ENCODE results near the gene EXD3.

The EXD3 gene

DNA sequence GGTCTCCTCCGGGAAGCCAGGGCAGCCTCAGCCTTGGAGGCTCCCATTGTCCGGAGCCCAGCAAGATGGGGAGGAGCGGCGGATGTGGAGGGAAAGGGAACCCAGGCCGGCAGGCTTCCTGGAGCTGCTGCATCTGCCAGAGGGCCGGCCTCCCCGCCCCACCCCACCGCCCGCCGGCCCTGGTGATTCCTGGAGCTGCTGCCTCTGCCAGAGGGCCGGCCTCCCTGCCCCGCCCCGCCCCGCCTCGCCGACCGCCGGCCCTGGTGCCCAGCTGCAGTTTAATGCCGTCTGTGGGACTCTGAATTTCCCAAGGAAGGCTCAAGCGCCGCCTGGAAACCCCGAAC is 31.6 kb downstream of the EXD3 start:
- Histone ChIP-seq H3K4me1 (ENCODE audit: low read length) (no peaks in the 10 kb centered on the region), H3K79me2 (ENCODE audit: low read length) (no peaks in the 10 kb centered on the region), H3K4me3 (ENCODE audit: low read length) (no peak overlapping the region), H2AFZ (ENCODE audit: low read length) (no peak overlapping the region), H3K4me2 (ENCODE audit: low read depth, low read length) (no peak overlapping the region), H3K27me3 (replicated peaks; ENCODE audit: insufficient read depth, low read length) (no peaks in the 10 kb centered on the region), H3K9me3 (replicated peaks; ENCODE audit: insufficient read depth, low read length) (no peaks in the 10 kb centered on the region), H4K20me1 (ENCODE audit: insufficient read depth, low read length) (no peaks in the 10 kb centered on the region), H3F3A (ENCODE audit: insufficient read depth, low read length) (no peaks in the 10 kb centered on the region), H3K9ac (ENCODE audit: low read length) (no peak overlapping the region), H3K36me3 (replicated peaks; ENCODE audit: insufficient read depth, low read length) (no peaks in the 10 kb centered on the region), H3K27ac (ENCODE audit: low read length) (no peak overlapping the region), H3K9me2 (replicated peaks; ENCODE audit: insufficient read depth, low read length) (no peaks in the 10 kb centered on the region)
- TF ChIP-seq EZH2phosphoT487 (IDR thresholded peaks at IDR 0.05; ENCODE audit: low read length) = no peak
- TF ChIP-seq EZH2 (optimal IDR thresholded peaks at IDR 0.05; ENCODE audit: low read depth, low read length) = no peak
- TF ChIP-seq, protein P1, sequence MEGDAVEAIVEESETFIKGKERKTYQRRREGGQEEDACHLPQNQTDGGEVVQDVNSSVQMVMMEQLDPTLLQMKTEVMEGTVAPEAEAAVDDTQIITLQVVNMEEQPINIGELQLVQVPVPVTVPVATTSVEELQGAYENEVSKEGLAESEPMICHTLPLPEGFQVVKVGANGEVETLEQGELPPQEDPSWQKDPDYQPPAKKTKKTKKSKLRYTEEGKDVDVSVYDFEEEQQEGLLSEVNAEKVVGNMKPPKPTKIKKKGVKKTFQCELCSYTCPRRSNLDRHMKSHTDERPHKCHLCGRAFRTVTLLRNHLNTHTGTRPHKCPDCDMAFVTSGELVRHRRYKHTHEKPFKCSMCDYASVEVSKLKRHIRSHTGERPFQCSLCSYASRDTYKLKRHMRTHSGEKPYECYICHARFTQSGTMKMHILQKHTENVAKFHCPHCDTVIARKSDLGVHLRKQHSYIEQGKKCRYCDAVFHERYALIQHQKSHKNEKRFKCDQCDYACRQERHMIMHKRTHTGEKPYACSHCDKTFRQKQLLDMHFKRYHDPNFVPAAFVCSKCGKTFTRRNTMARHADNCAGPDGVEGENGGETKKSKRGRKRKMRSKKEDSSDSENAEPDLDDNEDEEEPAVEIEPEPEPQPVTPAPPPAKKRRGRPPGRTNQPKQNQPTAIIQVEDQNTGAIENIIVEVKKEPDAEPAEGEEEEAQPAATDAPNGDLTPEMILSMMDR (IDR thresholded peaks at IDR 0.05; ENCODE audit: low read length) = no peak
- DNase-seq = no peak

DNA sequence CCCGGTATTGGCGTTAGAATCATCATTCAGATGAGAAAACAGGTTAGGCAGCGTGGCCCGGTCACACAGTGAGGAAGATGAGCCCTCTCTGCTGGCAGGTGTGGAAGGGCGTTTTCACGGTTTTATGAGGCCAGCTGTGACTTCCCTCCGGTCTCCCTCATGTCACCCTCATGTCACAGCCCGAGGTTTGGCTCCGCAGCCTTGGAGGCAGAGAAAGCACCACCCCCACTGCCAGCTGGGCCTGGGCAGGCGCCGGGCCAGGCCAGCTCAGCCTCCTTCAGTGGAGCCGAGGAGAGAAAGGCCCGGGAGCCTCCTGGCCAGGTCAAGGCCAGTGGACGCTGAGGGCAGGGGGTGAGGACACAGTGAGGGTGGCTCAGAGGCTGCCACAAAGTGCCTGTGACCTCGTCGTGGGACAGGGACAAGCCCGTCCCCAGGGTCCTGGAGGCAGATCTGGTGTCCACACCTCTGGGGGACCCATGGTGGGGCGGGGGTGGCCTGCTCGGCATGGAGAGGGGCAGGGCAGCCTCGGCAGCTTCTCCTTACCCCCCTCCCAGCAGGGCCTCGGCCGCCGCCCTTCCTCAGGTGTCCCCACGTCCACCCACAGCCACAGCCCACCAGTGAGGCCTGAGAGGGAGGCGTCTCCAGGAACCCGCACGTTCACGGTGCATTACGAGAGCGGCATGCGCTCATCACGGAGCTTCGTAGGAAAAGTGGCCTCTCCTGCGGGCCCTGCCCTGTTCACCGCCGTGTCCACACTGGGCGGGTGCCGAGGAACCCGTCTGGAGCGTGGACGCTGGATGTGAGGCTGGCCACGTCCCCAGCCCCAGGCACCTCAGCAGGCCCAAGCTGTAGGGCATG is 32.2 kb downstream of the EXD3 start:
- H3K27ac ChIP-seq (ENCODE audit: low read length) = no peak overlapping the region

DNA sequence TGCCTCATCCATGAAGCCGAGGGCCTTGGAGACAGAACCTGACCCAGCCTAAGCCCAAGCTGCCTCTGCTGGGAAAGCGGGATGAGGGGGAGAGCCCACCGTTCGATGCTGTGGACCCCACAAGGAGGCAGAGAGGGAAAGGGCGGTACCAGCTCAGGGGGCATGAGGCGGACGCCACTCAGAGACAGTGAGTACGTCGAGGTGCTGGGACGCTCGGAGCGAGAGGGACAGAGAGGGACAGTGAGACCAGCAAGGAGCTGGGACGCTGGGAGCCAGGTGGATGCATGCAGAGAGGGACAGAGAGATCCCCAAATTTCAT is 33.6 kb downstream of the EXD3 start:
- no peak overlapping the region for H3K27ac ChIP-seq (ENCODE audit: low read length)
- H3K79me2 ChIP-seq (ENCODE audit: low read length) = no peaks in the 10 kb centered on the region
- no peaks in the 10 kb centered on the region for H3K36me3 ChIP-seq (replicated peaks; ENCODE audit: insufficient read depth, low read length)
- no peaks in the 10 kb centered on the region for H3K4me1 ChIP-seq (ENCODE audit: low read length)
- no peaks in the 10 kb centered on the region for H3K9me2 ChIP-seq (replicated peaks; ENCODE audit: insufficient read depth, low read length)
- H3F3A ChIP-seq (ENCODE audit: insufficient read depth, low read length) = no peaks in the 10 kb centered on the region
- TF ChIP-seq, protein P1 (IDR thresholded peaks at IDR 0.05; ENCODE audit: low read length) = no peak
- no peak for TF ChIP-seq EZH2 (optimal IDR thresholded peaks at IDR 0.05; ENCODE audit: low read depth, low read length)
- no peak overlapping the region for H2AFZ ChIP-seq (ENCODE audit: low read length)
- no peaks in the 10 kb centered on the region for H3K27me3 ChIP-seq (replicated peaks; ENCODE audit: insufficient read depth, low read length)
- H4K20me1 ChIP-seq (ENCODE audit: insufficient read depth, low read length) = no peaks in the 10 kb centered on the region
- DNase-seq = no peak
- no peak overlapping the region for H3K4me2 ChIP-seq (ENCODE audit: low read depth, low read length)
- H3K9me3 ChIP-seq (replicated peaks; ENCODE audit: insufficient read depth, low read length) = no peaks in the 10 kb centered on the region
- no peak overlapping the region for H3K9ac ChIP-seq (ENCODE audit: low read length)
- H3K4me3 ChIP-seq (ENCODE audit: low read length) = no peak overlapping the region

More for the DNA sequence above, 32.2 kb downstream of the EXD3 start:
- no peaks in the 10 kb centered on the region for H3K79me2 ChIP-seq (ENCODE audit: low read length)
- no peaks in the 10 kb centered on the region for H3K4me1 ChIP-seq (ENCODE audit: low read length)
- H3K27me3 ChIP-seq (replicated peaks; ENCODE audit: insufficient read depth, low read length) = no peaks in the 10 kb centered on the region
- H3K4me3 ChIP-seq (ENCODE audit: low read length) = no peak overlapping the region
- H3K9me2 ChIP-seq (replicated peaks; ENCODE audit: insufficient read depth, low read length) = no peaks in the 10 kb centered on the region
- no peak overlapping the region for H3K9ac ChIP-seq (ENCODE audit: low read length)
- TF ChIP-seq EZH2 (optimal IDR thresholded peaks at IDR 0.05; ENCODE audit: low read depth, low read length) (no peak), EZH2phosphoT487 (IDR thresholded peaks at IDR 0.05; ENCODE audit: low read length) (no peak)
- TF ChIP-seq, protein P1 (IDR thresholded peaks at IDR 0.05; ENCODE audit: low read length) = no peak
- no peak for DNase-seq
- H3K9me3 ChIP-seq (replicated peaks; ENCODE audit: insufficient read depth, low read length) = no peaks in the 10 kb centered on the region
- H4K20me1 ChIP-seq (ENCODE audit: insufficient read depth, low read length) = no peaks in the 10 kb centered on the region
- H2AFZ ChIP-seq (ENCODE audit: low read length) = no peak overlapping the region
- H3K4me2 ChIP-seq (ENCODE audit: low read depth, low read length) = no peak overlapping the region
- H3F3A ChIP-seq (ENCODE audit: insufficient read depth, low read length) = no peaks in the 10 kb centered on the region
- no peaks in the 10 kb centered on the region for H3K36me3 ChIP-seq (replicated peaks; ENCODE audit: insufficient read depth, low read length)
